ENCODE results near the gene ITPK1.

DNA sequence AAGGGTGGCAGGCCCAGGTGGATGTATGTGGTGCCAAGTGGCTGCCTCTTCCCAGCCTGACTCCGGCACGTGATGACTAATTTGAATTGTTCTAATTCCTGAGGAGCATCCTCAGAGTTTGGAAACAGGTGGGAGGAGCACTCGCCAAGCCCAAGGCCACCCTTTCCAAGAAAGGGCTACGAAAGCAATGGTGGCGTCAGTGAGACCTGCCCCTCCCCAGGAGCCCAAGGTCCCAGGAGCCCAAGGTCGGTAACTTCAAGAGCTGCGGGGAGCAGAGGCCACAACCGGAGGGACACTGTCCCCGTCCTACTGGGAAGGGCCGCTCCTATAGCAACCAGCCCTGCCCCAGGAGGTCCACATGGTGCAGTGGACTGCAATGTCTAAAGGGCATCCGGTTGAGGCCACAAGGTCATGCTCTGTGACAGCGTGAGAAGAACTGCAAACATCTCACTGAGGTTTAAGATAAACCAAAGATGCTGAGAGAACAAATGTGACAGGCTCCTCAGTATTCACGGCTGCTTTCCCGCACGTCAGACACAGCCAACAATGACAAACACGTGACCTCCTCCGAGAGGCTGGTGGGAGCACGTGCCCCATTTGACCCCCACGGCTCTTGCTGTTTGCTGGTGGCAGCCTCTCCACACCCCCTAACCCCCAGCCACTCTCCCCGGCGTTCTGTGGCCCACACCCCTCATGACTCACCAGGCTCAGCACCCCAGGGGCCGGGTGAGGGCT lies 79.6 kb downstream of the ITPK1 start:
- TF ChIP-seq CTCF (conservative IDR thresholded peaks at IDR 0.05; ENCODE audit: low read length) (no peak), EZH2phosphoT487 (IDR thresholded peaks at IDR 0.05; ENCODE audit: borderline replicate concordance, low read depth, low read length) (no peak)

Measured in OCI-LY7 (cell line).